ENCODE data around the gene DPYSL4. TPM values are rescaled to one million over a fixed set of nuclear protein-coding genes. Genes with fewer than 3 reads are reported as not detected.

The DPYSL4 gene
- total and polyA plus RNA-seq, 2 of the 4 experiments (the other 2 are of a cell fraction), result 8.1 to 30.5 TPM

DNA sequence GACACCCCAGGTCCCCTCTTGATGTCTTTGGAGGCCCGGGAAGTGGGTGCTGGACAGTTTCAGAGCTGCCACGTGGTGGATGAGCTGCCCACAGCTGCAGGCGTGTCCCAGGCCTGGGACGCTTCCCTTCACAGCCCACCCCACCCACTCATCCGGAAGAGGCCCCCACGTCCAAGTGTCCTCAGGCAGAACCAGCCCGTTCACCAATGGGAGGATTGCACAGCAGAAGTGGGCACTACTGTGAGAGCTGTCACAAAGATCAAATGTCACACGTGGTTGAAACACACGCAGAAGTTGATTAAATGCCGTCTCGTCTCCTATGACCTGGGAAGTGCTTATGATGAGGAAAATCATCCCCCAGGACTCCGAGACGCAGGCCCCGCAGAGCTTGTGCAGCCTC, 68.1 kb downstream of the DPYSL4 start:
- no peaks in the 10 kb centered on the region; the same call in 1 of the 2 replicates for H3K27me3 ChIP-seq (ENCODE audit: control insufficient read depth, insufficient read depth, low read length)
- H2AK9ac ChIP-seq (replicated peaks; ENCODE audit: low read depth, low read length, poor library complexity), result no peak overlapping the region
- H3K27ac ChIP-seq (ENCODE audit: insufficient read depth, low read length), result no peak overlapping the region
- H3K18ac ChIP-seq (ENCODE audit: low read depth, low read length), result no peak overlapping the region
- no peak overlapping the region for H2BK5ac ChIP-seq (ENCODE audit: low read depth, low read length, poor library complexity, severe bottlenecking)
- H3K36me3 ChIP-seq (ENCODE audit: control insufficient read depth, insufficient read depth, low read length), result no peaks in the 10 kb centered on the region
- H3K4me2 ChIP-seq (ENCODE audit: low read depth, low read length), result no peak overlapping the region
- dilution Hi-C loops (cut with HindIII; ENCODE audit: low sequenced_read_pairs, unreplicated experiment), result no loop called here
- H3K4me1 ChIP-seq (ENCODE audit: control insufficient read depth, insufficient read depth, low read length), result no peaks in the 10 kb centered on the region; the same call in 1 of the 2 replicates
- no peaks in the 10 kb centered on the region for H3K9me3 ChIP-seq (ENCODE audit: control insufficient read depth, insufficient read depth, low read length)
- in situ Hi-C loops (cut with MboI; ENCODE audit: low sequenced_read_pairs), result no loop called here
- no peak overlapping the region for H2BK120ac ChIP-seq (ENCODE audit: low read depth, low read length)
- H2BK15ac ChIP-seq (ENCODE audit: low read depth, low read length), result no peak overlapping the region
- H4K5ac ChIP-seq (ENCODE audit: low read depth, low read length), result no peak overlapping the region
- ATAC-seq (ENCODE audit: low read depth) (no peak), DNase-seq (no peak)
- intact Hi-C loops (cut with micrococcal nuclease), result no loop called here
- H3K14ac ChIP-seq (replicated peaks; ENCODE audit: low read depth, low read length), result no peak overlapping the region
- no peak overlapping the region for H2AK5ac ChIP-seq (ENCODE audit: low read depth, low read length)
- no peak overlapping the region for H3K56ac ChIP-seq (ENCODE audit: extremely low read depth, insufficient read depth, low read length)
- WGBS, 2 experiments (ENCODE audit: extremely low coverage in 2 of 2, insufficient read length in 1 of 2), result 30% methylated on average over 4 of the region's 14 CpGs; no CpG with 5 or more reads in 1 of the 2 experiments
- ChIA-PET CTCF (no interaction called here), POLR2A (ENCODE audit: unreplicated experiment) (no interaction called here)
- BruUV-seq (replicated peaks), result no TSS peak
- no peaks in the 10 kb centered on the region for H3K79me1 ChIP-seq (ENCODE audit: low read depth in 1 of 2, low read length in 2 of 2)
- TF ChIP-seq MXI1 (IDR thresholded peaks at IDR 0.05; ENCODE audit: borderline replicate concordance, low read depth, low read length), result no peak
- TF ChIP-seq, protein P1, sequence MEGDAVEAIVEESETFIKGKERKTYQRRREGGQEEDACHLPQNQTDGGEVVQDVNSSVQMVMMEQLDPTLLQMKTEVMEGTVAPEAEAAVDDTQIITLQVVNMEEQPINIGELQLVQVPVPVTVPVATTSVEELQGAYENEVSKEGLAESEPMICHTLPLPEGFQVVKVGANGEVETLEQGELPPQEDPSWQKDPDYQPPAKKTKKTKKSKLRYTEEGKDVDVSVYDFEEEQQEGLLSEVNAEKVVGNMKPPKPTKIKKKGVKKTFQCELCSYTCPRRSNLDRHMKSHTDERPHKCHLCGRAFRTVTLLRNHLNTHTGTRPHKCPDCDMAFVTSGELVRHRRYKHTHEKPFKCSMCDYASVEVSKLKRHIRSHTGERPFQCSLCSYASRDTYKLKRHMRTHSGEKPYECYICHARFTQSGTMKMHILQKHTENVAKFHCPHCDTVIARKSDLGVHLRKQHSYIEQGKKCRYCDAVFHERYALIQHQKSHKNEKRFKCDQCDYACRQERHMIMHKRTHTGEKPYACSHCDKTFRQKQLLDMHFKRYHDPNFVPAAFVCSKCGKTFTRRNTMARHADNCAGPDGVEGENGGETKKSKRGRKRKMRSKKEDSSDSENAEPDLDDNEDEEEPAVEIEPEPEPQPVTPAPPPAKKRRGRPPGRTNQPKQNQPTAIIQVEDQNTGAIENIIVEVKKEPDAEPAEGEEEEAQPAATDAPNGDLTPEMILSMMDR (conservative IDR thresholded peaks at IDR 0.05; ENCODE audit: low read depth, low read length), result no peak
- no peak for TF ChIP-seq RFX5 (IDR thresholded peaks at IDR 0.05; ENCODE audit: low read depth, low read length)
- no peak for TF ChIP-seq NFE2L2 (IDR thresholded peaks at IDR 0.05; ENCODE audit: low read depth, low read length)
- TF ChIP-seq MAZ (IDR thresholded peaks at IDR 0.05; ENCODE audit: borderline replicate concordance, low read depth, low read length), result no peak
- no peak for TF ChIP-seq RAD21 (IDR thresholded peaks at IDR 0.05; ENCODE audit: low read length)
- TF ChIP-seq CHD1 (IDR thresholded peaks at IDR 0.05; ENCODE audit: low read depth, low read length), result no peak
- no peak for TF ChIP-seq SMC3 (IDR thresholded peaks at IDR 0.05; ENCODE audit: low read depth, low read length)
- TF ChIP-seq CEBPB (IDR thresholded peaks at IDR 0.05; ENCODE audit: low read depth, low read length), result no peak
- TF ChIP-seq, protein P2, sequence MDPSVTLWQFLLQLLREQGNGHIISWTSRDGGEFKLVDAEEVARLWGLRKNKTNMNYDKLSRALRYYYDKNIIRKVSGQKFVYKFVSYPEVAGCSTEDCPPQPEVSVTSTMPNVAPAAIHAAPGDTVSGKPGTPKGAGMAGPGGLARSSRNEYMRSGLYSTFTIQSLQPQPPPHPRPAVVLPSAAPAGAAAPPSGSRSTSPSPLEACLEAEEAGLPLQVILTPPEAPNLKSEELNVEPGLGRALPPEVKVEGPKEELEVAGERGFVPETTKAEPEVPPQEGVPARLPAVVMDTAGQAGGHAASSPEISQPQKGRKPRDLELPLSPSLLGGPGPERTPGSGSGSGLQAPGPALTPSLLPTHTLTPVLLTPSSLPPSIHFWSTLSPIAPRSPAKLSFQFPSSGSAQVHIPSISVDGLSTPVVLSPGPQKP (IDR thresholded peaks at IDR 0.05; ENCODE audit: borderline replicate concordance, low read depth, low read length), result no peak
- no peak for TF ChIP-seq FOS (IDR thresholded peaks at IDR 0.05; ENCODE audit: low read depth, low read length)
- no peak for TF ChIP-seq POLR2A (IDR thresholded peaks at IDR 0.05; ENCODE audit: low read depth, low read length)
- TF ChIP-seq MAFK (IDR thresholded peaks at IDR 0.05; ENCODE audit: low read depth, low read length), result no peak
- TF ChIP-seq, protein P3, sequence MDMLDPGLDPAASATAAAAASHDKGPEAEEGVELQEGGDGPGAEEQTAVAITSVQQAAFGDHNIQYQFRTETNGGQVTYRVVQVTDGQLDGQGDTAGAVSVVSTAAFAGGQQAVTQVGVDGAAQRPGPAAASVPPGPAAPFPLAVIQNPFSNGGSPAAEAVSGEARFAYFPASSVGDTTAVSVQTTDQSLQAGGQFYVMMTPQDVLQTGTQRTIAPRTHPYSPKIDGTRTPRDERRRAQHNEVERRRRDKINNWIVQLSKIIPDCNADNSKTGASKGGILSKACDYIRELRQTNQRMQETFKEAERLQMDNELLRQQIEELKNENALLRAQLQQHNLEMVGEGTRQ (IDR thresholded peaks at IDR 0.05; ENCODE audit: low read depth, low read length), result no peak
- TF ChIP-seq BHLHE40 (IDR thresholded peaks at IDR 0.05; ENCODE audit: low read depth, low read length), result no peak
- no peak for TF ChIP-seq RCOR1 (IDR thresholded peaks at IDR 0.05; ENCODE audit: insufficient replicate concordance, low read length)
- no peak overlapping the region for H3K4ac ChIP-seq (ENCODE audit: low read depth, low read length)
- H3K23ac ChIP-seq (ENCODE audit: low read depth, low read length), result no peak overlapping the region
- no peak overlapping the region for H2BK20ac ChIP-seq (ENCODE audit: low read depth, low read length)
- H2AFZ ChIP-seq (replicated peaks; ENCODE audit: low read length, poor library complexity), result no peak overlapping the region
- no peaks in the 10 kb centered on the region for H4K20me1 ChIP-seq (ENCODE audit: insufficient read depth, low read length)
- H3K9me1 ChIP-seq (ENCODE audit: insufficient read depth, low read length), result no peaks in the 10 kb centered on the region
- no peak overlapping the region for H4K8ac ChIP-seq (ENCODE audit: low read depth in 2 of 2, low read length in 2 of 2)
- no peak overlapping the region for H3K4me3 ChIP-seq (ENCODE audit: insufficient read depth, low read depth, low read length)
- no peak overlapping the region for H4K91ac ChIP-seq (ENCODE audit: insufficient read depth, low read depth, low read length)
- no peak overlapping the region for H3K9ac ChIP-seq (ENCODE audit: low read depth, low read length)

All from IMR-90 (cell line).